Adipocyte (in vitro differentiated cells): Measurements from ENCODE around the gene SRP68.
"Not testable (repeated sequence)": the region's sequence is repeated elsewhere in the genome, so short reads cannot be mapped to it uniquely, and the experiment has no call there.

Experiments
- DNase-seq: peaks from one replicate; pipeline ENCODE4 v3.0.0-alpha.2; 2015; ENCODE audit warnings: low read depth
- H3K27me3 ChIP-seq: replicated peaks from 2 replicates; pipeline ENCODE4 v1.7.0; 2013; ENCODE audit warnings: mild to moderate bottlenecking, low read length, moderate library complexity; ENCODE audit not compliant: control insufficient read depth, insufficient read depth
- H3K36me3 ChIP-seq: 2 replicates; pipeline ENCODE4 v1.7.0; 2013; ENCODE audit warnings: low read length, mild to moderate bottlenecking, moderate library complexity; ENCODE audit not compliant: control insufficient read depth, insufficient read depth, severe bottlenecking
- H3K4me1 ChIP-seq: 2 replicates; pipeline ENCODE4 v1.7.0; 2013; ENCODE audit warnings: mild to moderate bottlenecking, low read length, moderate library complexity; ENCODE audit not compliant: control insufficient read depth, insufficient read depth
- H3K4me3 ChIP-seq: 2 replicates; pipeline ENCODE4 v1.7.0; 2013; ENCODE audit warnings: mild to moderate bottlenecking, low read length, moderate library complexity
- H3K9ac ChIP-seq: 2 replicates; pipeline ENCODE4 v1.7.0; 2013; ENCODE audit warnings: mild to moderate bottlenecking, low read length, moderate library complexity
- H3K9me3 ChIP-seq: 2 replicates; pipeline ENCODE4 v1.7.0; 2013; ENCODE audit warnings: mild to moderate bottlenecking, low read length, moderate library complexity; ENCODE audit not compliant: control insufficient read depth

Gene SRP68

GRCh38 chr17:76049836-76050537 lies 22.3 kb downstream of the SRP68 start:
- DNase-seq, result no peak
- no peak overlapping the region for H3K9ac ChIP-seq
- peaks cover 78% of the 10 kb centered on the region for H3K36me3 ChIP-seq
- no peaks in the 10 kb centered on the region for H3K9me3 ChIP-seq
- H3K4me3 ChIP-seq, result no peak overlapping the region
- no peaks in the 10 kb centered on the region for H3K27me3 ChIP-seq
- H3K4me1 ChIP-seq, result peaks cover 9% of the 10 kb centered on the region

GRCh38 chr17:76049239-76049638 lies 23.1 kb downstream of the SRP68 start:
- Histone ChIP-seq H3K27me3 (no peaks in the 10 kb centered on the region), H3K9ac (no peak overlapping the region), H3K36me3 (peaks cover 80% of the 10 kb centered on the region), H3K9me3 (no peaks in the 10 kb centered on the region), H3K4me1 (peaks cover 9% of the 10 kb centered on the region), H3K4me3 (no peak overlapping the region)
- no peak for DNase-seq

GRCh38 chr17:76048711-76049110 lies 23.6 kb downstream of the SRP68 start:
- Histone ChIP-seq H3K36me3 (peaks cover 80% of the 10 kb centered on the region), H3K9ac (no peak overlapping the region), H3K9me3 (no peaks in the 10 kb centered on the region), H3K27me3 (no peaks in the 10 kb centered on the region), H3K4me3 (no peak overlapping the region), H3K4me1 (peaks cover 5% of the 10 kb centered on the region)
- no peak for DNase-seq

GRCh38 chr17:76048025-76048605 lies 24.2 kb downstream of the SRP68 start:
- Histone ChIP-seq H3K9ac (no peak overlapping the region), H3K9me3 (no peaks in the 10 kb centered on the region), H3K27me3 (no peaks in the 10 kb centered on the region), H3K36me3 (peaks cover 84% of the 10 kb centered on the region), H3K4me1 (peaks cover 4% of the 10 kb centered on the region), H3K4me3 (no peak overlapping the region)
- no peak for DNase-seq

GRCh38 chr17:76046064-76046463 lies 26.3 kb downstream of the SRP68 start:
- H3K9me3 ChIP-seq, result no peaks in the 10 kb centered on the region
- H3K4me1 ChIP-seq, result peaks cover 4% of the 10 kb centered on the region
- H3K4me3 ChIP-seq, result no peak overlapping the region
- H3K9ac ChIP-seq, result no peak overlapping the region
- no peaks in the 10 kb centered on the region for H3K27me3 ChIP-seq
- H3K36me3 ChIP-seq, result peaks cover 98% of the 10 kb centered on the region
- DNase-seq, result no peak

GRCh38 chr17:76044475-76045007 lies 27.8 kb downstream of the SRP68 start:
- H3K27me3 ChIP-seq, H3K4me3 ChIP-seq, H3K4me1 ChIP-seq, DNase-seq, H3K9me3 ChIP-seq, H3K9ac ChIP-seq: not testable (repeated sequence)
- H3K36me3 ChIP-seq, result peaks cover 98% of the 10 kb centered on the region

GRCh38 chr17:76042868-76043267 lies 29.4 kb downstream of the SRP68 start:
- H3K36me3 ChIP-seq, result peaks cover 98% of the 10 kb centered on the region
- not testable (repeated sequence) for H3K4me3 ChIP-seq, DNase-seq, H3K9me3 ChIP-seq, H3K9ac ChIP-seq, H3K4me1 ChIP-seq, H3K27me3 ChIP-seq

GRCh38 chr17:76040376-76040775 lies 31.9 kb downstream of the SRP68 start:
- Histone ChIP-seq H3K27me3 (no peaks in the 10 kb centered on the region), H3K9me3 (no peaks in the 10 kb centered on the region), H3K9ac (no peak overlapping the region), H3K4me1 (no peaks in the 10 kb centered on the region), H3K36me3 (peaks cover 75% of the 10 kb centered on the region), H3K4me3 (no peak overlapping the region)
- no peak for DNase-seq

- peaks cover 62% of the 10 kb centered on the region for H3K36me3 ChIP-seq
Measured at GRCh38 chr17:76039121-76039520, 33.2 kb downstream of the SRP68 start.

GRCh38 chr17:76038050-76038449 lies 34.3 kb downstream of the SRP68 start:
- H3K9me3 ChIP-seq, result no peaks in the 10 kb centered on the region
- peaks cover 52% of the 10 kb centered on the region for H3K36me3 ChIP-seq
- no peak for DNase-seq
- H3K27me3 ChIP-seq, result peaks cover 2% of the 10 kb centered on the region
- H3K4me1 ChIP-seq, result no peaks in the 10 kb centered on the region
- H3K9ac ChIP-seq, result no peak overlapping the region
- no peak overlapping the region for H3K4me3 ChIP-seq

More at GRCh38 chr17:76039121-76039520, 33.2 kb downstream of the SRP68 start:
- Histone ChIP-seq H3K27me3 (no peaks in the 10 kb centered on the region), H3K4me3 (no peak overlapping the region), H3K9ac (no peak overlapping the region), H3K4me1 (no peaks in the 10 kb centered on the region), H3K9me3 (no peaks in the 10 kb centered on the region)
- no peak for DNase-seq

GRCh38 chr17:76036497-76037261 lies 35.6 kb downstream of the SRP68 start:
- H3K36me3 ChIP-seq, result peaks cover 39% of the 10 kb centered on the region
- no peak overlapping the region for H3K4me3 ChIP-seq
- peaks cover 3% of the 10 kb centered on the region for H3K27me3 ChIP-seq
- no peak for DNase-seq
- H3K9me3 ChIP-seq, result no peaks in the 10 kb centered on the region
- no peaks in the 10 kb centered on the region for H3K4me1 ChIP-seq
- H3K9ac ChIP-seq, result no peak overlapping the region
